Heart left ventricle (tissue), 16 donors: ENCODE data around the gene CNIH3. TPM values are rescaled to one million over a fixed set of nuclear protein-coding genes. Genes with fewer than 3 reads are reported as not detected.

Source experiments
- ATAC-seq, 4 donors: fragments of 200-7000 bp; cut with Tn5 transposase; one replicate each; pipeline ENCODE4 v1.9.1; 2020 to 2022; ENCODE audit warnings: moderate library complexity in 4 of 4, mild to moderate bottlenecking in 3 of 4, moderate number of reproducible peaks in 1 of 4
- DNase-seq, 5 donors: peaks; one replicate each; pipeline ENCODE4 v3.0.0-alpha.2; 2020
- H3K27ac ChIP-seq, 12 donors: fragments of 200-600 bp; sonication (generic) in 4 of 12; one replicate each; pipeline versions ENCODE4 v1.5.0 to v1.8.0; 2016 to 2022; ENCODE audit warnings: mild to moderate bottlenecking in 2 of 12
- H3K27me3 ChIP-seq, 9 donors: fragments of 200-600 bp; sonication (generic) in 2 of 9; one replicate each; pipeline versions ENCODE4 v1.5.1 to v1.8.0; 2016 to 2022; ENCODE audit warnings: mild to moderate bottlenecking in 3 of 9
- H3K36me3 ChIP-seq, 9 donors: fragments of 200-600 bp; sonication (generic) in 2 of 9; one replicate each; pipeline versions ENCODE4 v1.5.0 to v1.8.0; 2018 to 2022; ENCODE audit warnings: mild to moderate bottlenecking in 2 of 9
- H3K4me1 ChIP-seq, 12 donors: fragments of 200-600 bp; sonication (generic) in 4 of 12; one replicate each; pipeline versions ENCODE4 v1.5.0 to v1.8.0; 2016 to 2022; ENCODE audit warnings: mild to moderate bottlenecking in 3 of 12
- H3K4me3 ChIP-seq, 12 donors: fragments of 200-600 bp; sonication (generic) in 4 of 12; one replicate each; pipeline versions ENCODE4 v1.5.0 to v1.8.0; 2017 to 2022; ENCODE audit warnings: mild to moderate bottlenecking in 9 of 12, moderate library complexity in 4 of 12
- H3K9me3 ChIP-seq, 12 donors: fragments of 200-600 bp; sonication (generic) in 4 of 12; one replicate each; pipeline versions ENCODE4 v1.5.0 to v1.8.0; 2016 to 2022; ENCODE audit warnings: mild to moderate bottlenecking in 1 of 12
- CTCF ChIP-seq, 12 donors: fragments of 200-600 bp; sonication (generic) in 4 of 12; IDR thresholded peaks; one replicate each; pipeline versions ENCODE4 v1.5.0 to v1.8.0; 2018 to 2022; ENCODE audit warnings: antibody characterized with exemption in 12 of 12, mild to moderate bottlenecking in 5 of 12
- POLR2A ChIP-seq, 2 donors: fragments of 450-650 bp; IDR thresholded peaks; one replicate each; pipeline ENCODE4 v1.6.1; 2017; ENCODE audit warnings: antibody characterized with exemption in 2 of 2, mild to moderate bottlenecking in 2 of 2, moderate library complexity in 2 of 2
- WGBS, 4 donors: extraction: QIAGEN DNeasy Blood & Tissue Kit in 2 of 4; methylation state at CpG; one replicate each; pipeline versions ENCODE4 v1.1.5 to v1.1.7; 2013 to 2018; 5-methylcytosine and 5-hydroxymethylcytosine counted together
- intact Hi-C, 10 donors: fragments of 100-400 bp; cut with DNase I; formaldehyde crosslinking; loops; one replicate each; pipeline versions ENCODE4 v1.11.1 to v1.14.2; 2022
- polyA plus RNA-seq, 2 donors: library from polyadenylated mRNA; stranded (reverse); fragments of 200-250 nt; gene quantifications; one replicate each; pipeline ENCODE4 v1.2.3, GENCODE V29; 2013
- total RNA-seq, 9 donors: library from RNA; depleted of rRNA in 2 of 9; stranded (reverse); fragments of >200 nt in 2 of 9; fragmentation: NEBNext Ultra II Directional in 3 of 9; extraction: Animal tissue kit (Norgen Biotek cat#: 25700) in 3 of 9; gene quantifications; one replicate each; pipeline versions ENCODE4 v1.1.0 to v1.2.4, GENCODE V29; 2016 to 2023
- donor health status: ischemic (EF 13 %, LVEDD 7.1; RV severe dilation, severe dysfunction).
- donor health status: healthy with polysubstance abuse.
- donor health status: DM: no; HTN: yes; CAD: no.
- donor health status: DM: no; HTN: no; CAD: no.
- donor health status: ischemic (EF 25% LVEDD 6.9; RV normal size, moderate dysfunction).
- donor health status: ischemic (EF 25% LVEDD 5.7; RV mildly dilated, moderate dysfunction).
- donor health status: healthy.
- donor health status: DM: yes; HTN: yes; CAD: no.
- donor health status: ischemic (EF 35%, LVEDD 5.7; RV mildly dilated, moderate dysfunction).
- donor health status: nonischemic (EF 11% LVEDD 7.7; RV severe dilation, severe dysfunction).
- donor health status: DM: yes; HTN: yes; CAD: no.
- donor health status: PGD.
- donor health status: ischemic (EF 29% LVEDD 5.4; RV normal size, mild dysfunction).
- donor health status: nonischemic (EF 23%, LVEDD 6.1; RV moderate dilation, normal function).

The CNIH3 gene
- total and polyA plus RNA-seq, 11 donors, result 0.34 to 2.6 (median 0.62) TPM; not detected in 2

GRCh38 chr1:224781800-224782199, 165.7 kb downstream of the CNIH3 start:
- 85 to 91% (median 86%) methylated on average over 2 of the region's 2 CpGs for WGBS, 4 donors
- Histone ChIP-seq H3K9me3 (no peaks in the 10 kb centered on the region), H3K27ac (no peak overlapping the region), H3K4me1 (peaks cover 0 to 22% (median 7%) of the 10 kb centered on the region in 12 donors), H3K4me3 (no peak overlapping the region), H3K27me3 (no peaks in the 10 kb centered on the region), H3K36me3 (no peaks in the 10 kb centered on the region)
- intact Hi-C loops, result no loop called here
- TF ChIP-seq CTCF (IDR thresholded peaks at IDR 0.05) (no peak), POLR2A (IDR thresholded peaks at IDR 0.05) (no peak)
- ATAC-seq (no peak), DNase-seq (no peak)

GRCh38 chr1:224782281-224783000, 166.3 kb downstream of the CNIH3 start:
- no peak for DNase-seq
- TF ChIP-seq POLR2A (IDR thresholded peaks at IDR 0.05) (no peak), CTCF (IDR thresholded peaks at IDR 0.05) (no peak)
- WGBS, 4 donors, result 80 to 89% (median 85%) methylated on average over 2 of the region's 2 CpGs

GRCh38 chr1:224783006-224783651, 167.0 kb downstream of the CNIH3 start:
- no peaks in the 10 kb centered on the region for H3K36me3 ChIP-seq
- DNase-seq (no peak), ATAC-seq (no peak)
- 58 to 73% (median 66%) methylated on average over 5 of the region's 5 CpGs for whole genome bisulfite sequencing, 4 donors
- no peaks in the 10 kb centered on the region for H3K27me3 ChIP-seq
- TF ChIP-seq POLR2A (IDR thresholded peaks at IDR 0.05), result no peak
- no peak for TF ChIP-seq CTCF (IDR thresholded peaks at IDR 0.05)
- peak overlapping the region in 2 of 12 donors; percentile 35 to 41 for H3K27ac ChIP-seq
- peaks cover 0 to 22% (median 7%) of the 10 kb centered on the region in 12 donors for H3K4me1 ChIP-seq
- no peak overlapping the region for H3K4me3 ChIP-seq
- no peaks in the 10 kb centered on the region for H3K9me3 ChIP-seq
- intact Hi-C loops, result no loop called here

More at GRCh38 chr1:224782281-224783000, 166.3 kb downstream of the CNIH3 start:
- Histone ChIP-seq H3K27me3 (no peaks in the 10 kb centered on the region), H3K36me3 (no peaks in the 10 kb centered on the region), H3K4me3 (no peak overlapping the region), H3K4me1 (peaks cover 0 to 22% (median 7%) of the 10 kb centered on the region in 12 donors), H3K27ac (no peak overlapping the region), H3K9me3 (no peaks in the 10 kb centered on the region)
- no peak for ATAC-seq
- intact Hi-C loops, result no loop called here

- Histone ChIP-seq H3K4me1 (peaks cover 0 to 22% (median 7%) of the 10 kb centered on the region in 12 donors), H3K4me3 (no peak overlapping the region), H3K27me3 (no peaks in the 10 kb centered on the region), H3K36me3 (no peaks in the 10 kb centered on the region), H3K9me3 (no peaks in the 10 kb centered on the region), H3K27ac (peak overlapping the region in 1 of 12 donors; percentile 27)
- TF ChIP-seq CTCF (IDR thresholded peaks at IDR 0.05), result no peak
- TF ChIP-seq POLR2A (IDR thresholded peaks at IDR 0.05), result no peak
- intact Hi-C loops, result no loop called here
- ATAC-seq, result no peak
- no peak for DNase-seq
- WGBS, 4 donors, result 50 to 61% (median 55%) methylated on average over 4 of the region's 4 CpGs
These were observed 168.3 kb downstream of the CNIH3 start for GRCh38 chr1:224784265-224785039.
